Psoas muscle (tissue), 8 donors: ENCODE measurements around the gene CFAP99. TPM values are rescaled to one million over a fixed set of nuclear protein-coding genes. Genes with fewer than 3 reads are reported as not detected.

Source experiments
- ATAC-seq, 4 donors: fragments of 200-7000 bp; cut with Tn5 transposase; one replicate each; pipeline ENCODE4 v1.9.1; 2020; ENCODE audit warnings: moderate library complexity in 3 of 4, mild to moderate bottlenecking in 2 of 4
- DNase-seq, 2 donors: peaks; one replicate each; pipeline ENCODE4 v3.0.0-alpha.2; 2020
- H3K27ac ChIP-seq: fragments of 200-600 bp; one replicate; pipeline ENCODE4 v1.8.0; 2022
- H3K27me3 ChIP-seq, 3 donors: fragments of 200-600 bp in 1 of 3; one replicate each; pipeline versions ENCODE4 v1.6.1 to v1.8.0; 2013 to 2022; ENCODE audit warnings: low read length in 2 of 3, mild to moderate bottlenecking in 2 of 3, moderate library complexity in 1 of 3; ENCODE audit not compliant: insufficient read depth in 3 of 3
- H3K36me3 ChIP-seq, 2 donors: fragments of 200-600 bp in 1 of 2; one replicate each; pipeline versions ENCODE4 v1.6.1 to v1.8.0; 2013 to 2022; ENCODE audit warnings: low read depth in 1 of 2, mild to moderate bottlenecking in 1 of 2, moderate library complexity in 1 of 2; ENCODE audit not compliant: insufficient read depth in 1 of 2
- H3K4me1 ChIP-seq: fragments of 200-600 bp; one replicate; pipeline ENCODE4 v1.8.0; 2022
- H3K4me3 ChIP-seq: fragments of 200-600 bp; one replicate; pipeline ENCODE4 v1.8.0; 2022; ENCODE audit warnings: mild to moderate bottlenecking
- H3K9me3 ChIP-seq: fragments of 200-600 bp; one replicate; pipeline ENCODE4 v1.8.0; 2022
- CTCF ChIP-seq: fragments of 200-600 bp; IDR thresholded peaks from one replicate; pipeline ENCODE4 v1.8.0; 2022; ENCODE audit warnings: antibody characterized with exemption
- WGBS, 3 donors: extraction: QIAGEN DNeasy Blood & Tissue Kit; methylation state at CpG; one replicate each; pipeline versions ENCODE4 v1.1.6 to v1.1.7; 2013; 5-methylcytosine and 5-hydroxymethylcytosine counted together
- intact Hi-C, 2 donors: fragments of 100-400 bp; cut with DNase I; formaldehyde crosslinking; loops; one replicate each; pipeline versions ENCODE4 v1.11.0 to v1.14.2; 2022
- polyA plus RNA-seq, 3 donors: library from polyadenylated mRNA; stranded (reverse); fragments of 200-250 nt; gene quantifications; one replicate each; pipeline ENCODE4 v1.2.3, GENCODE V29; 2013
- total RNA-seq, 4 donors: library from RNA; stranded (reverse); fragmentation: NEBNext Ultra II Directional in 2 of 4; extraction: Animal tissue kit (Norgen Biotek cat#: 25700) in 2 of 4; gene quantifications; one replicate each; pipeline versions ENCODE4 v1.2.1 to v1.2.4, GENCODE V29; 2021 to 2023
- donor health status: healthy with polysubstance abuse.
- donor health status: DM: no; HTN: no; CAD: no; lungs with moderate emphysema.
- donor health status: Bipolar disorder and iron deficiency.
- donor health status: healthy.
- donor health status: DM: yes; HTN: yes; CAD: no.
- donor health status: DM: no; HTN: no; CAD: no.
- donor health status: DM: no; HTN: no; CAD: no.
- donor health status: DM: yes; HTN: yes; CAD: no.

The CFAP99 gene
- total and polyA plus RNA-seq, 7 donors, result 0.03 TPM; not detected in 5

GRCh38 chr4:2390784-2391421, 27.9 kb upstream of the CFAP99 start:
- Histone ChIP-seq H3K4me3 (no peak overlapping the region), H3K27ac (no peak overlapping the region), H3K36me3 (no peaks in the 10 kb centered on the region), H3K27me3 (no peaks in the 10 kb centered on the region), H3K9me3 (no peaks in the 10 kb centered on the region), H3K4me1 (peaks cover 27% of the 10 kb centered on the region)
- ATAC-seq, result no peak
- intact Hi-C loops, result no loop called here
- 48 to 57% (median 55%) methylated on average over 19 to 20 of the region's 20 CpGs for WGBS, 3 donors
- no peak for TF ChIP-seq CTCF
- DNase-seq, result peak in 1 of 2 donors; percentile 8

- Histone ChIP-seq H3K27me3 (no peaks in the 10 kb centered on the region), H3K27ac (no peak overlapping the region), H3K9me3 (no peaks in the 10 kb centered on the region), H3K36me3 (no peaks in the 10 kb centered on the region), H3K4me1 (peaks cover 26% of the 10 kb centered on the region), H3K4me3 (no peak overlapping the region)
- ATAC-seq (peak in 2 of 4 donors; percentile 32 to 44), DNase-seq (peak in 1 of 2 donors; percentile 48)
- WGBS, 3 donors, result 36 to 42% (median 38%) methylated on average over 28 of the region's 28 CpGs
- intact Hi-C loops, result no loop called here
- TF ChIP-seq CTCF, result no peak
Measured at GRCh38 chr4:2393353-2394270, 25.1 kb upstream of the CFAP99 start.

GRCh38 chr4:2394528-2394927, 24.2 kb upstream of the CFAP99 start:
- WGBS, 3 donors, result 63 to 78% (median 65%) methylated on average over 17 of the region's 17 CpGs
- Histone ChIP-seq H3K27me3 (no peaks in the 10 kb centered on the region), H3K9me3 (no peaks in the 10 kb centered on the region), H3K4me1 (peaks cover 19% of the 10 kb centered on the region), H3K27ac (no peak overlapping the region), H3K36me3 (no peaks in the 10 kb centered on the region), H3K4me3 (no peak overlapping the region)
- TF ChIP-seq CTCF, result no peak
- intact Hi-C loops, result no loop called here
- DNase-seq, result peak in 1 of 2 donors; percentile 31
- peak in 3 of 4 donors; percentile 37 to 69 (median 52) for ATAC-seq

DNA sequence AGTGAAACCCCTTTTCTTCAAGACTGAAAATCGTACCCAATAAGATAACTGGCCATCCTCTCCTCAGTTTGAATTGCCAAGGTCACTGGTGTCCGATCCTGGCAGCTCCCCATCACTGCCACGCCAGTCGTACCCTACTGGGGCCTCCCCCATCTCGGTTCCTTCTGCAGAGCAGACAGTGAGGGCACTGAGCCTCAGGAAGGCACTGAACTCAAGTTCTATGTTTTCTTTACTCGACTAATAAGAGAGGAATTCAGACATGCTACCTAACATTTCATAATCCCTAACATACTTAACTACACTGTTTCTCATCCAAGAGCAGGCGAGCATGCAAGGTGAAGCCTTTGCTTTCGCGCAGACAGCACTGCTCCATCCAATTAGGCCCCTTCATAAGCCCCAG, 23.7 kb upstream of the CFAP99 start:
- no peaks in the 10 kb centered on the region for H3K27me3 ChIP-seq
- H3K4me1 ChIP-seq, result peaks cover 19% of the 10 kb centered on the region
- H3K27ac ChIP-seq, result no peak overlapping the region
- WGBS, 3 donors, result 79 to 89% (median 86%) methylated on average over 9 of the region's 9 CpGs
- no peaks in the 10 kb centered on the region for H3K9me3 ChIP-seq
- intact Hi-C loops, result no loop called here
- no peak for TF ChIP-seq CTCF
- ATAC-seq (peak in 3 of 4 donors; percentile 33 to 57 (median 54)), DNase-seq (no peak)
- no peak overlapping the region for H3K4me3 ChIP-seq
- no peaks in the 10 kb centered on the region for H3K36me3 ChIP-seq
